GM21381 (cell line): ENCODE results near the gene FBXO31.
"Not testable (repeated sequence)": the region's sequence is repeated elsewhere in the genome, so short reads cannot be mapped to it uniquely, and the experiment has no call there.

Experiments used
- ATAC-seq: cut with Tn5 transposase; IDR thresholded peaks from one replicate; pipeline ENCODE4 v1.9.1; 2021; ENCODE audit warnings: mild to moderate bottlenecking, moderate library complexity; ENCODE audit not compliant: unreplicated experiment

Gene FBXO31

DNA sequence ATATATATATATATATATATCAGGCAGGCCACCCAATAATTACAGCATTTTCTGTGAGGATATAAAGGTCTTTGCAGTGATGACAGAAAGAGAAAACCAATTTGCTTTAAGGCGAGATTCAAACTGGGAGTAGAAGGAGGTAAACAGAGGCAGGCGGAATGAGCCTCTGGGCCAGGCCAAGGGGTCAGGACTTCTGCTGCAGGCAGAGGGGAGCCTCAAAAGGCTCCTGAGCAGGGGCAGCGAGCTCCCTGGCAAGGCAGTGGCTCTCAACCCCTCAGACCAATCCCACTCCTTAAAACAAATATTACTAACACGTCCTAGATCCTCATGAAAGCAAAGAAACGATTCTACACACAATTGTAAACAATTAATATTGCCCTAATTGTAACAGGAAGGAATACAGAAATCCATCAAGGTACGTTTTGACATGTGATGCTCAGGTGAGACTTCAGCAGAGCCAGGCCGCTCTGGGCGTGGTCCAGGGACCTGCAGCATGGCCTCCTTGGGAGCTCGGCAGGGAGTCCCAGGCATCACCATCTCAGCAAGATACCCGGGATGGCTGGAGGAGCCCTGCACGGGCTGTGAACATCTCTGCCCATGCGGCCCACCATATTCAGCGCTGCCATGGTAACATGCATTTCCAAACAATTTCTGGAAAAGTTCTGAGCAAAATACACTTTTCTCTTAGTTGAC lies 18.4 kb downstream of the FBXO31 start:
- ATAC-seq: no peak

DNA sequence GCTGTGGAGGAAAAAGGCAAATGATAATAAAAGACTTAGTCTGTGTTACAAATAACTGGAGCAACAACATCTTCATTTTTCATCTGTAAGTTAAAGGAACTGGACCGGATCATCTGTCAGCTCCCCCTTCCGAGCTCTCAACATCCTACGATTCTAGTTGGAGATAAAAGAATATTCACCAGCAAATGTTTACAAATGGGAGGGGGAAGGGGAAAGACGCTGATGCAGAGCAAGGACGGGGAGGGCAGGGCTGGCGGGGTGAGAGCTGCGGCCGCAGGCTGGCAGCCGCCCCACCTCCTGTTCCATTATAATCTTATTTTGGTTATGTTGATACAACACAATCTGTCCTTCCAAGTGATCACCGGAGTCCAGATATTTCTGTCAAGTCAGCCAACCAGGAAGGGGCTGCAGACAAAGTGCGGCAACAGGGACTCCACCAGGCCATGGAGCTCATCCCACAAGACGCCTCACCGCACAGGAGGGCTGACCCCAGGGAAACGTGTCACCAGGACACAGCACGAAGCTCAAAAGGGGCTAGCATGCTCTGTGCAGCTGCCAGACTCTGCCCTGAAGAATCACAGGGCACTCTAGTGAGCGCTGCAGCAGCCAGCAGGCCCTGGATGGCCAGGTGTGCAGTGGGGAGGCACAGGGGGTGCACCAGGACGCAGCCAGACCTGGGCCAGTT lies 19.7 kb downstream of the FBXO31 start:
- ATAC-seq: no peak

DNA sequence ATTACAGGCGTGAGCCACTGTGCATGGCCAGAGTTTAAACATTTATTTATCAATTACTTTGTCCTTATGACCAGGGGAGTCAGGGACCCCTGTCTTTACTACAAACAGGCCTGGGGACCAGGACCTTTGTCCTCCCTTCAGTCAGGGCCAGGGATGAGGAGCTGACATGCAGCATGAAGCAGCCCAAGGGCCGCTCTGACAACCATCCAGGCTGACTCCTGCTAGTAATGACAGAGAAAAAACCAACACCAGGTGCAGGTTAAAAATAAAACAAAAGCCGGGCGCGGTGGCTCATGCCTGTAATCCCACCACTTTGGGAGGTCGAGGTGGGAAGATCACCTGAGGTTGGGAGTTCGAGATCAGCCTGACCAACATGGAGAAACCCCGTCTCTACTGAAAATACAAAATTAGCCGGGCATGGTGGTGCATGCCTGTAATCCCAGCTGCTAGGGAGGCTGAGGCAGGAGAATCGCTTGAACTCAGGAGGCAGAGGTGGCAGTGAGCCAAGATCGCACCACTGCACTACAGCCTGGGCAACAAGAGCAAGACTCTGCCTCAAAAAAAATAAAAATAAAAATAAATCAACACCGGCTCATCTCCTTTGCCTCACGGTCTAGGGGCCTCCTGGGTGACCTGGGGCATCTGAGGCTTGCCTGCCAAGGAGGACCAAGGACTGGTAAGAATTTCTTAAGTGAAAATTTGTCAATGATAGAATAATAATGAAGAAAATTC lies 20.6 kb downstream of the FBXO31 start:
- not testable (repeated sequence) for ATAC-seq

DNA sequence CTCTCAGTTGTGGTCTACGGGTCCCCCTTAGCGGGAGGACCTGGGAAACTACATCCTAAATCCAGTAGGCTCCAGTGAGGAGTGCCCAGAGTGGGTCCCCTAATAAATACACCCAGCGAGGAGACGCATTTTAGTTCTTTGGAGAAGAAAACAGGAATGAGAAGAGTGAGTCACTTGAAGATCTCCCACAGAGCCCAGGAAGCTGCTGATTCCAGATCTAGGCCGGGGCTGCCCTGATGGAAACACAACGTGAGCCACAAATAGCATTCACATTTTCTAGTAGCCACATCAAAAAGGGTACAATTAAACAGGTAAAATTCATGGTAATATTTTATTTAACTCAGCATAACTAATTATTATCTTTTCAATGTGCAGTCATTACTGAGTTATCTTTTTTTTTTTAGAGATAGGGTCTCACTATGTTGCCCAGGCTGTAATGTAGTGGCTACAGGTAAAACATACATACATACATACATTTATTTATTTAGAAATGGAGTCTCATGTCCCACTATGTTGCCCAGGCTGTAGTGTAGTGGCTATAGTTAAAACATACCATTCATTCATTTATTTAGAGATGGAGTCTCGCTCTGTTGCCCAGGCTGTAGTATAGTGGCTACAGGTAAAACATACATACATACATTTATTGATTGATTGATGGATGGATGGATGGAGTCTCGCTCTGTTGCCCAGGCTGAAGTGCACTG lies 21.5 kb downstream of the FBXO31 start:
- ATAC-seq: no peak

DNA sequence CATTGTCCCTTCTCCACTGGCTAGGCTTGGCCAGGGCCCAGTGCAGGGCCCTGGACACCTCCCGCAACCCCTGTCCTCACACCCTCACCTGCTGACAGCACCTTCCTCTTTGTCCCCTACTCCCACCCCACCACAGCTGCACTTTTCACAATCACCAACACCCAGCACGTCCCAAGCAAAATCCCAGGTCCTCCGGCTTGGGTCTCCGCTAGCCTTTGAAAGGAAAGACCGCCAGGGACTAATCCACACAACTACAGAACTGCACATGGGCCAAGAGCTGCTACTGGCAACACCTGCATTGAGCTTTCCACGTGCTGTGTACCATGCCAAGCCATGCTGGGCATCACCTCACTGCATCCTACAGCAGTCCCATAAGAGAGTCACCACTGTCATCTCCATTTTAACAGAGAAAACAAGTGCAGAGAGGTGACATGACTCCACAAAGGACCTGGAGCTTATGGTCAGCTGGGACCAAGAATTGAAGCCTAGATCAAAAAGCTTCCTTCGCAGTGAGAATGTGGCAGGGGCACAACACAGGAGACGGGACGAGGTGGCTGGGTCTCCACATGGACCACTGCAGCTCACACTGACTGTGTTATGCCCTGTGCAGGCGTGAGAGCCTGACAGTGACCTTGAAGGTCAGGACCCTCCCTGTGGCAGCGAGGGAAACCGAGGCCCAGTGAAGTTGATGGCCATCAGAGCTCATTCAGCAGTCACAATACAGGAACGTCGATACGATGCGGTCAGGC lies 22.5 kb downstream of the FBXO31 start:
- ATAC-seq: no peak

DNA sequence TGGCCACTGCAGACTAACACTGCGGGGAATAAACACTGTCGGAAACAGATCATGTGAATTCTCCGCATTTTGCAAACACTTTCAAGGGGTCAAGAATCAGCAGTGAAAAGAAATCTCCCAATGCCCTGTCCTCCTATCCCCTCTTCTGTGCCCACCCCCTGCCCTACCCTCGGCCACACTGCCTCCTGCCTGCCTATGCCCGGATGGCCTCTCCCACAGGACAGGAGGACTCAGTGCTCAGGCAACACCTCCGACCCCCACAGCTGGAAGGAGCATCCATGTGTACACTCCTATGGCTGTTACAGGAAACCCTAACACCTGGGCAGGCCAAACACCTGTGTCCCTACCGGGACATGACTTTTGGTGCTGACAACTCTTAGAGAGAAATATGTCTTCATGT lies 24.5 kb downstream of the FBXO31 start:
- ATAC-seq: no peak

DNA sequence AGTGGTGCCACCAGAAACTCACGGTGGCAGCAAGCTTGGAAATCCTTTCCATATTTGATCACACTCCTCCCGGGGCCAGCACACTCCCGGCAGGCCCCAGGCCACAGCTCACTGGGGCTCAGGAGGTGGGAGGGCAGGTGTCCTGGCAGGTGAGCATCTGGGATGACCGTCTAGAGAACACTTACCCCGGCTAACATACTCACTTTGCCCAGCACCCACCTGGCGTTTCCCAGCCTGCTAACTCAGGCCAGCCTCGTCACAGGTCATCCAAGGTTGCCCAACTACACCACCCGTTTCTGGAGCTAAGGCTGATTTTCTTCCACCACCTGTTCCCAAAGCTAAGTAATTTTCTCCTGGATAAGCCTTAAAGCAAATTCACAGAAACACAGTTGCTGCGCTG lies 24.9 kb downstream of the FBXO31 start:
- no peak for ATAC-seq

DNA sequence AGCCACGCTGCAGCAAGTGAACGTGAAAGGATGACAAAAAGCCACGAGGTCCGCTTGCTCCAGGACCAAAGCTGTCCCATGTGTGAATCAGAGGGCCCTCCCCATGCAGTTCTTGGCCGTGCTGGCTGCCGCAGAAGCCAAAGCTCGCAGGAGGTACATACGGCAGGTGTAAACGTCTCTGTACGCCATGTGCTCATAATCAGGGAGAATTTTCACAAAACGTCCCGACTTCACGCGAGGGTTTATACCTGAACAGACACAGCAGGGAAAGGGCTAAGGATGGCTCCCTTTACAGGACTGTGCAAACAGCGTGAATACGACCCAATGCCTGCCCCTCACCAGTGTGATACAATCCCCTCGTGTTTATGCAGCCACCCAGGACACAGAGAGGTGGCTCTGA lies 25.3 kb downstream of the FBXO31 start:
- ATAC-seq: no peak

DNA sequence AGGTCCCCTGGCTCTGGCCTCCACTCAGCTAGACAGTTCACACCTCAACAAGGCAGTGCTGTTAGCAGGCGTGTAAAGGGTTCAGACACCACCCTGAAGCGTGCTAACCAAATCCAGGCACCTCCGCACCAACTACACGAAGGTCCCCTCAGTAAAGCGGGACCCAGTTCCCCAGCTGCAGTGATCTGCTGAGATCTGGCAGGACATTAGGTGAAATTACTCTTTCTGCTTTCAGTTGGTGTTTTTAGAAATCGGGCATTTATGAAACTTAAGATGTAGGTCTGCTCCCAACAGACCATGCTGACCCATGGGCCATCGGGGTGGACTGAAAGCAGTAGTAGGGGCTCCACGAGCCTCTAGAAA lies 27.1 kb downstream of the FBXO31 start:
- no peak for ATAC-seq

DNA sequence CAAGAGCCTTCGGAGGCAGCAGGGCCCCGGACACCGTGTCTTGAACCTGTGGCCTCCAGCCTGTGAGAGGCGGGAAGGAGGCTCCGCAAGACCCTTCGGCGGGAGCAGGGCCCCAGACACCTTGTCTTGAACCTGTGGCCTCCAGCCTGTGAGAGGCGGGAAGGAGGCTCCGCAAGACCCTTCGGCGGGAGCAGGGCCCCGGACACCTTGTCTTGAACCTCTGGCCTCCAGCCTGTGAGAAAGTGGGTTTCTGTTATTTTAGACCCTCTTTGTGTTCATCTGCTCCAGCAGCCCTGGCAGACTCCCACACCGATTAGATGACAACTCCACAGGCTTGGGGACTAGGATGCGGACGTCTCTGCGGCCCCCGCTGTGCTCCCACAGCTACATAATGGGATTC lies 30.0 kb downstream of the FBXO31 start:
- no peak for ATAC-seq

DNA sequence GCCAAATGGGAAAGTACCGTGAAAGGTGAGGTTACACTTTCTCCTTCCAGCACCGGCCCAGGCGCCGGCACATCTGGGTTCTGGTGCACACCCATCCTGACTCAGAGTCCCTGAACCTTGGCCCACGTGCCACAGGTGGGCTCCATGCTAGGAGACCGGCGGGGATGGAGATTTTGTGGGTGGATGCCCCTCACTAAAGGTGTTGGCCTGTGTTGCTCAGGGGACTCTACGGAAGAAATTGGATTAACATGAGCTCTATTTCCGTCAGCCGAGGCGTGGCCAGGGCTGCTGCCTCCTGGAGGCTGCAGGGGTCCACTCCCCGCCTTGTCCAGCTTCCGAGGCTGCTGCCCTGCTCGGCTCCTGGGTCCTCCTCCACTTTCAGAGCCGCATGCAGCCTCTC lies 30.8 kb downstream of the FBXO31 start:
- no peak for ATAC-seq

DNA sequence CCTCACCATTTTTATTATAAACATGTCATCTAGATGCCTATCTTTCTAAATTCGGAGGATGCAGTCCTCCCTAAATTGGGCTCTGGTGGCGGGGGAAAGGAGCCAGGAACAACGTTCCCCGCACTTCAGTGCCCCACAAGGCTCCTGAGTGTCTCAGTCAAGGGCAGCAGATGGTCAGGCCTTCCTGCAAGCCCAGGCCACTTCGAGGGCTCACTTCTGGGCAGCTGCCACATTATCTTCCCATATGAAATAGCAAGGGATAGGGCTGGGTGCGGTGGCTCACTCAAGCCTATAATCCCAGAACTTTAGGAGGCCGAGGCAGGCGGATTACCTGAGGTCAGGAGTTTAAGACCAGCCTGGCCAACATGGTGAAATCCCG lies 32.3 kb downstream of the FBXO31 start:
- ATAC-seq: no peak

DNA sequence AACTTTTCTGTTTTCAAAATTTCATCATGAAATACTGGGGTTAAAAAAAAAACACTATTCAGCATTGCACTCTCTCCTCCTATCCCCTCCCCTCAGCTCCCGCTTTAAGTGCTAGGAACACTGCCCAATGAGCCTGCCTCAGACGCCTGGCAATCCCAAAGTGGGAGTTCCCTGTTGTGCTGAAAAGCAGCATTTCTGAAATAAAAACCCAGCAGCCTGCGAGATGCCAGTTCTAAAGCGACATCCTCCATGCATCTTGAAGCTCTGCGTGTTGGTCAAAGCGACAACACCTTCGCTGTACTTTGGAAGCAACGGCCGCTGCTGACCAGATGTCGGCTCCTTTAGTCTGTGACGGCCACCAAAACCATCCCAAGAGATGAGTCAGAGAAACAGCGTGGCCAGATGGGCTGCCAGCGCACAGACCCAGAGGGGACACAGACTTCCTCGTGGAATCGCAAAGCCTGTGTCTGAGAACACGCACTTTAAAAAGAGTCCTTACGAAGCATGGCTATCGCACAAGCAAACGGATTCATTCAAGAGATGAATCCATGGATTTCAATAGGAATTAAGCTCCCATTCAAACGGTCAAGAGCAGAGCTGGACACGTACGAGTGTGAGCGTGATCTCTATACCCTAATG lies 32.8 kb downstream of the FBXO31 start:
- ATAC-seq: no peak

DNA sequence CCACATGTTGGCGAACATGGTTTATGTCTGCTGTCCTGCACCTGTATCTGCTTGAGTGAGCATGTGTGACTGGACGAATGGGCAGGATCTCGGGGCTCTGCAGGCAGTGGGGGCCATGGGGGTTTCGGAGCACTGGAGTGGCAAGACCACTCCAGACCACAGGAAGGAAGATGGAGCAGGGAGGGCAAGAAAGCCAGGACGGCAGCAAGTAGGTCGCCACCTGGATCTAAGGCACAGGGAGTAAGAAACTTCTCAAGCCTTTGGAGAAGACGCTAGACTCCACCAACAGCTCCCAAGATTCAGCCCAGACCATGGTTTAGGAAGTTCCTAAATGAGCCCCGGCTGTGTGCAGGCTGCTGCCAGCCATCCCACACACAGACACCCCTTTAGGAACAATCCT lies 33.5 kb downstream of the FBXO31 start:
- no peak for ATAC-seq

DNA sequence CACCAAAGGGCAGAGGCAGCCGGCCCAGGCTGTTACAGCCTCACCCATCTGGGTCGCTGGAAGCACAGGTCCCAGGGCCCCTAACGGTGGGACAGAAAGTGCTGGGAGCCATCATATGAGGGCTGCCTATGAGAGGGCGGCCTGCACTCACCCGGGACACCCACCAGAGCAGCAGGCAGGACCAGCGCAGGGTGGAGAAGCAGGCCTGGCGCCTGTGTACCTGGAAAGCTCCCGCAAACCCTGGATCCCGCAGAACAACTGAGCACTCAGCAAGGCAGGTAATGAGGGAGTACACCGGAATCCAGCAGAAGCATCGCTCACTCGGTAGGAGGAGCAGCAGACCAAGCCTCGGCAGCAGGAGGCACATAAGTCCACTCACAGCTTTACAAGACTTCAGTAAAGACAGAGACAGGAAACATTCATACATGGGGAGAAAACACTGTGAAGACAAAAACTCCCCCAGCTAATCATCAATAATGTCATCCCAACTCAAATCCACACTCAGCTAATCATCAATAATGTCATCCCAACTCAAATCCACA lies 34.9 kb downstream of the FBXO31 start:
- ATAC-seq: no peak

DNA sequence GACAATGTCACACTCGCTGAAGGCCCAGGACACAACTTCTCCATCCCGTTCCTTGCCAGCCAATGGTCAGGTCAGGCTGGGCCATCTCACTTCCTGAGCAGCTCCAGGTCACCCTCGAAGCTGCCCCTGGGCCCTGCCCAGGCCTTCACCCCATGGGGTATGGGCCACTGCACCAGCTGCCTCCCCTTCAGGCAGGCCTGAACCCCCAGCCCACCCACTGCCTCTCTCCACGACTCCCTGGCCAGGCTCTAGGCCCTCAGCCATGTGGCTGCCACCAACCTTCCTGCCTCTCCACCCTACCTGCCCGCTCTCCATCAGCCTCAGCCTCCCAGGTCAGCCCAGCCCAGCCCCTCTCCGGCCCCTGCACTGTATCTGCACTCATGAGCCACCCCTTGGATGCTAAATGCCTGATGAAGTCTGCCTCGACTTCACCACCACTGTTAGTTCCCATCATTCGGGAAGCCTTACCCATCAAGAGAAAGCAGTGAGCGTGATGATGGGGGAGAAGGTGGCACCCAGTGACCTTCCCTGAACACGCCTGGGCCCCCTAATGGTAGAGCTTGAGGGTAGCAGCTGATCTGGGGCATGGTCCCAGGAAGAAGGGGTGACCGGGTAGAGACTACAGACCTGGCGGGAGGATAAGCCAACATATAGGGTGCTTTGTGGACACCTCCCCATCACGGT lies 35.5 kb downstream of the FBXO31 start:
- ATAC-seq: no peak

DNA sequence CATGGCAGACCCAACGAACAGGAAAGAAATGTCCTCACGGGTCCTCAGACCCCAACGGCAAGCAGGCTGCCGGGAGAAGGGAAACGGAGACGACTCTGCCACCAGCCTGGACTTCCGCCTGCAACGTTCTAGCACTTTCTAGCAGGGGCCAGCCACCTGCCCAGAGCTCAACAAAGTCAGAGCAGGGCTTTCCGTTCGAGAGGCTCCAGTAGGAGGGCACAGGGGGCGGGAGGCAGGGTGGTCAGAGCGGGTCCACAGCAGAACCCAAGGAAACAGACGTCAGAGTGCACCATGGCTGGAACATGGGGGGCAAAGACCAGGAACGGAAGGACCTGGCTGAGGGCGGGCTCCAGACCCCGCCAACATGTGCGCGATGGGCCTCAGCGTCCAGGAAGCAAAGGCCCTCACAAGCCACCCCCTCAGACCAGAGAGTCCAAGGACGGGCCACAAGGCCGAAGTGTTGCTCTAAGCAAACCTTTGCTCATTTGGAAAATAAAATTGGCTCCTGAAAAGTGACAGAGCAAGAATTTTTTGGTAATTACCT lies 37.0 kb downstream of the FBXO31 start:
- ATAC-seq: no peak

DNA sequence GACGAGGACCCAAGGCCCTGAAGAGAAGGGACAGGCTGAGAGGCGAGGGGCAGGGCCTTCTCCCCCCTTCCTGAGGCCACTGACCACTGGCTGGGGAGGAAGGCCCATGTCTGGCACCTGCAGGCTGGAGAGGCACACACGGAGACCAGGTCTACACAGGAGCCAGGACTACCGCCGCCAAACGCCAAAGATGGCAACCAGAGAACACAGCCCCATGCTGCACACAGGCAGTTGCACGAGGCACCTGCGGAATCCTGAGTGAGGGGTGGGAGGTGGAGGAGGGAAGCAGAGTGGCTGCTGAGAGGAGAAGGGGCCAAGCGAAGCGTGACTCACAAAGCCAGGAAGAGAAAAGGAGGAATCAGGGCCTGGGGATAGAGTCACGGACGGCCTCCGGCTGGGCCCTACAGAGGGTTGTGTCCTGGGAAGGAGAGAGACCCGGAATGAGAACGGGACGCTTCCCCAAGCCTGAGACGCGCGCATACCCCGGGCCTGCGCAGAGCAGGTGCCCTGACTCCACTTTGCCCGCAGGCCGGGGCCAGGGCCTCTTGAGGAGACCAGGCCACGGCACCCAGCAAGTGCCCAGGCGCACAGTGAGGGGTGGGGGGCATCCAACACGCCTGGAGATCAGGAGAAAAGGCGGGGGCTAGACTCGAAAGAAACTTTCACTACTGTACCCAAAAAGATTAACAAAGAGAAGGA lies 37.7 kb downstream of the FBXO31 start:
- no peak for ATAC-seq
